22Rv1 (cell line): ENCODE measurements around the gene CCL20.

Source experiments
- ZFX ChIP-seq: fragments of 450-650 bp; IDR thresholded peaks from 2 replicates; pipeline ENCODE4 v1.6.1; 2017; ENCODE audit warnings: antibody characterized with exemption, borderline replicate concordance
- TF ChIP-seq, protein P1 (sequence below): fragments of 450-650 bp; IDR thresholded peaks from 2 replicates; pipeline ENCODE4 v1.5.1; 2017; ENCODE audit warnings: mild to moderate bottlenecking

DNA sequence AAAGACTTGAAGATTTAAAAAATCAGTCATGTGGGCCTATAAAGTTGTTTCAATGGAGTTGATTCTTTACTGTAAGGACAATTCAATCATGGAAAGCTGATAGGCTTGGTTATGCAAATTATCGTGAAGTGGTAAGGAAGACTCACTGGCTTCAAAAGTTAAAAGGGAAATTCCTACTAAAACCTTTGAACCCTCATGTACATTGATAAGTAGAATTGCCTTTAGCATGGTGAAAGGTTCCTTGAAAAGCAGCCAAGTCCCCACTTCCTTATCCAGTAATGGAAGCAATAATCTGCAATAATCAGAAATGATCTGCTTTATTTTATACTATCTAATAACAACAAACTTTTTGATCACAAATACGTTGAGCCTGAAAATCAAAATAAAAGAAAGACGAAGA lies 14.4 kb upstream of the CCL20 start:
- TF ChIP-seq, protein P1, sequence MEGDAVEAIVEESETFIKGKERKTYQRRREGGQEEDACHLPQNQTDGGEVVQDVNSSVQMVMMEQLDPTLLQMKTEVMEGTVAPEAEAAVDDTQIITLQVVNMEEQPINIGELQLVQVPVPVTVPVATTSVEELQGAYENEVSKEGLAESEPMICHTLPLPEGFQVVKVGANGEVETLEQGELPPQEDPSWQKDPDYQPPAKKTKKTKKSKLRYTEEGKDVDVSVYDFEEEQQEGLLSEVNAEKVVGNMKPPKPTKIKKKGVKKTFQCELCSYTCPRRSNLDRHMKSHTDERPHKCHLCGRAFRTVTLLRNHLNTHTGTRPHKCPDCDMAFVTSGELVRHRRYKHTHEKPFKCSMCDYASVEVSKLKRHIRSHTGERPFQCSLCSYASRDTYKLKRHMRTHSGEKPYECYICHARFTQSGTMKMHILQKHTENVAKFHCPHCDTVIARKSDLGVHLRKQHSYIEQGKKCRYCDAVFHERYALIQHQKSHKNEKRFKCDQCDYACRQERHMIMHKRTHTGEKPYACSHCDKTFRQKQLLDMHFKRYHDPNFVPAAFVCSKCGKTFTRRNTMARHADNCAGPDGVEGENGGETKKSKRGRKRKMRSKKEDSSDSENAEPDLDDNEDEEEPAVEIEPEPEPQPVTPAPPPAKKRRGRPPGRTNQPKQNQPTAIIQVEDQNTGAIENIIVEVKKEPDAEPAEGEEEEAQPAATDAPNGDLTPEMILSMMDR, result no peak
- TF ChIP-seq ZFX, result no peak
